ENCODE measurements around the gene ABCF2.

GRCh38 chr7:151247611-151248345, 20.8 kb upstream of the ABCF2 start:
- TF ChIP-seq POLR2AphosphoS5 (IDR thresholded peaks at IDR 0.05) (no peak), CTCF (IDR thresholded peaks at IDR 0.05) (no peak), POLR2A (IDR thresholded peaks at IDR 0.05) (no peak)
